PFSK-1 (cell line): ENCODE data around the gene TNS3.

Experiments used
- FOXP2 ChIP-seq: optimal IDR thresholded peaks from 2 replicates; pipeline ENCODE3; 2011; ENCODE audit warnings: borderline replicate concordance, control low read depth, inconsistent platforms; ENCODE audit not compliant: insufficient read depth; ENCODE audit errors: extremely low read length, extremely low read depth
- POLR2AphosphoS5 ChIP-seq: IDR thresholded peaks from 2 replicates; pipeline ENCODE4 v1.6.1; 2012; ENCODE audit warnings: low read depth, mild to moderate bottlenecking, control low read depth, low read length, moderate library complexity
- SIN3A ChIP-seq: IDR thresholded peaks from 2 replicates; pipeline ENCODE4 v1.6.1; 2012; ENCODE audit warnings: mild to moderate bottlenecking, low read length, moderate library complexity, borderline replicate concordance; ENCODE audit not compliant: insufficient read depth
- TAF1 ChIP-seq: IDR thresholded peaks from 2 replicates; pipeline ENCODE4 v1.6.1; 2012; ENCODE audit warnings: low read length, control low read depth, borderline replicate concordance; ENCODE audit not compliant: insufficient read depth
- TF ChIP-seq, protein P1 (sequence below), 2 experiments: IDR thresholded peaks; 2 replicates each; pipeline versions ENCODE4 v1.6.1 to v1.8.0; 2011 to 2012; ENCODE audit warnings: low read depth in 2 of 2, low read length in 2 of 2, control low read depth in 1 of 2, inconsistent platforms in 1 of 2, mild to moderate bottlenecking in 1 of 2, moderate library complexity in 1 of 2; ENCODE audit not compliant: insufficient read depth in 1 of 2

The TNS3 gene

DNA sequence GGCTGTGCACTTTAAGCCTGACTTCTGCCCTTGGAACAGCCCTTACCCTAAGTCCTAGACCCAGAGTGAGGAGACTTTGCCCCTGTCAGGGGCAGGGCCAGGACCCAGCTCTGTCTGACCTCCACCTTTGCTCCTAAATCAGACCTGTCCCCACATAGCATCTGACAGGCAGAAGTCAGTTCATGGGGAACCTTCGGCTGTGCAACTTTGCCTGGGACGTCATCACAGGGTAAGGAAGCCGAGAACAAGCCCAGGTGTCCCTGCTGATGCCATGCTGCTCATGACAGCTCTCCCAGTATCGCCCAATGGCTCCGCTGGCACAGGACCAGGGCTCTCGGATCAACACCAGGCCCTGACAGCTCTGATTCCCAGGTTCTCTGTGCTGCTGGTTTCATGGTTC lies 55.4 kb downstream of the TNS3 start:
- TF ChIP-seq SIN3A, result no peak
- TF ChIP-seq FOXP2, result no peak
- TF ChIP-seq POLR2AphosphoS5, result no peak
- no peak for TF ChIP-seq TAF1
- TF ChIP-seq, protein P1, sequence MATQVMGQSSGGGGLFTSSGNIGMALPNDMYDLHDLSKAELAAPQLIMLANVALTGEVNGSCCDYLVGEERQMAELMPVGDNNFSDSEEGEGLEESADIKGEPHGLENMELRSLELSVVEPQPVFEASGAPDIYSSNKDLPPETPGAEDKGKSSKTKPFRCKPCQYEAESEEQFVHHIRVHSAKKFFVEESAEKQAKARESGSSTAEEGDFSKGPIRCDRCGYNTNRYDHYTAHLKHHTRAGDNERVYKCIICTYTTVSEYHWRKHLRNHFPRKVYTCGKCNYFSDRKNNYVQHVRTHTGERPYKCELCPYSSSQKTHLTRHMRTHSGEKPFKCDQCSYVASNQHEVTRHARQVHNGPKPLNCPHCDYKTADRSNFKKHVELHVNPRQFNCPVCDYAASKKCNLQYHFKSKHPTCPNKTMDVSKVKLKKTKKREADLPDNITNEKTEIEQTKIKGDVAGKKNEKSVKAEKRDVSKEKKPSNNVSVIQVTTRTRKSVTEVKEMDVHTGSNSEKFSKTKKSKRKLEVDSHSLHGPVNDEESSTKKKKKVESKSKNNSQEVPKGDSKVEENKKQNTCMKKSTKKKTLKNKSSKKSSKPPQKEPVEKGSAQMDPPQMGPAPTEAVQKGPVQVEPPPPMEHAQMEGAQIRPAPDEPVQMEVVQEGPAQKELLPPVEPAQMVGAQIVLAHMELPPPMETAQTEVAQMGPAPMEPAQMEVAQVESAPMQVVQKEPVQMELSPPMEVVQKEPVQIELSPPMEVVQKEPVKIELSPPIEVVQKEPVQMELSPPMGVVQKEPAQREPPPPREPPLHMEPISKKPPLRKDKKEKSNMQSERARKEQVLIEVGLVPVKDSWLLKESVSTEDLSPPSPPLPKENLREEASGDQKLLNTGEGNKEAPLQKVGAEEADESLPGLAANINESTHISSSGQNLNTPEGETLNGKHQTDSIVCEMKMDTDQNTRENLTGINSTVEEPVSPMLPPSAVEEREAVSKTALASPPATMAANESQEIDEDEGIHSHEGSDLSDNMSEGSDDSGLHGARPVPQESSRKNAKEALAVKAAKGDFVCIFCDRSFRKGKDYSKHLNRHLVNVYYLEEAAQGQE (IDR thresholded peaks at IDR 0.05; ENCODE audit: insufficient read depth in 1 of 2, low read depth in 2 of 2, low read length in 2 of 2), result no peak

DNA sequence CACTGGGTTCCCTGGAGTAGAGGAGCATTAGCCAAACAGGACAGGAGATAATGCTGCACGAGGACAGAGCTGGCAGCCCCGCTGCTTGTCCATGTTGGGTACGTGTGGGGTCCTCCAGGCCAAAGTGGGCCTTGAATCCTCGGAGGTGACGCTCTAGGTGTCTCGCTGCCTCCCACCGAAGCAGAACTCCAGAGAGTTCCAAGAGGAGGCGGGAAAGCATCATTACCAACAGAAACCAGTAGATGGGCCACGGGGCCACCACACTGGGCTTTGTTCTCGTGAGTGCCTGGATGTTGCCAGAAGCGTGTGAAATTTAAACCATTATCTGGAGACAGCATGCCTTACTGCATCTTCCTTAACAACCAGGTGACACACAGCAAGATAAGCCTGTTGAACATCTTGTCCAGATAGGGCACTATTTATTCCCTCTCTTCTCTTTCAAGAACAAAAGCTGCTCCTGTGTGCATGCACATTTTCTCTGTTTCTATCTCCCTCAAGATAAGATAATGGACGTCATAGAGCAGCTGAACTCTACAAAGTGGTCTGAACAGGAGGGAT lies 56.8 kb downstream of the TNS3 start:
- TF ChIP-seq SIN3A, result no peak
- TF ChIP-seq, protein P1 (IDR thresholded peaks at IDR 0.05; ENCODE audit: insufficient read depth in 1 of 2, low read depth in 2 of 2, low read length in 2 of 2), result no peak
- TF ChIP-seq FOXP2, result no peak
- TF ChIP-seq POLR2AphosphoS5, result no peak
- no peak for TF ChIP-seq TAF1

DNA sequence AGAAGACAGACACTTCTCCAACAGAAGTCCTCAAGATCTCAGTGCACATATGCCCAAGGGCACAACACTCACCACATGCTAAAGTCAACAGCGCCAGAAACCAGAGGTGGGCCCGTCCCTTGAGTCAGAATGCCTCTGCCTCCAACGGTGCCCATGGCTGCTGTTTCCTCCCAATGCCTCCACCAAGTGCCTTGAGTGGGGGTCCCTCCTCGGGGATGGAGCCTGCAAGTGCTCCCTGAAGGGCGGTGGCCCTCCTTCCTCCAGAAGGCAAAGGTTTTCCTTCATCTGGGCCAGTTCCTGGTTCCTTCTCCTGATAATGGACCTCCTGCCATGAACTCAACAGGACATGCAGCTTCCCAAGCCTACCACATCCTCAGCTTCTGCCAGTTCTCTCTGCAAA lies 58.5 kb downstream of the TNS3 start:
- TF ChIP-seq SIN3A, result no peak
- TF ChIP-seq TAF1, result no peak
- TF ChIP-seq, protein P1 (IDR thresholded peaks at IDR 0.05; ENCODE audit: insufficient read depth in 1 of 2, low read depth in 2 of 2, low read length in 2 of 2), result no peak
- TF ChIP-seq POLR2AphosphoS5, result no peak
- no peak for TF ChIP-seq FOXP2

DNA sequence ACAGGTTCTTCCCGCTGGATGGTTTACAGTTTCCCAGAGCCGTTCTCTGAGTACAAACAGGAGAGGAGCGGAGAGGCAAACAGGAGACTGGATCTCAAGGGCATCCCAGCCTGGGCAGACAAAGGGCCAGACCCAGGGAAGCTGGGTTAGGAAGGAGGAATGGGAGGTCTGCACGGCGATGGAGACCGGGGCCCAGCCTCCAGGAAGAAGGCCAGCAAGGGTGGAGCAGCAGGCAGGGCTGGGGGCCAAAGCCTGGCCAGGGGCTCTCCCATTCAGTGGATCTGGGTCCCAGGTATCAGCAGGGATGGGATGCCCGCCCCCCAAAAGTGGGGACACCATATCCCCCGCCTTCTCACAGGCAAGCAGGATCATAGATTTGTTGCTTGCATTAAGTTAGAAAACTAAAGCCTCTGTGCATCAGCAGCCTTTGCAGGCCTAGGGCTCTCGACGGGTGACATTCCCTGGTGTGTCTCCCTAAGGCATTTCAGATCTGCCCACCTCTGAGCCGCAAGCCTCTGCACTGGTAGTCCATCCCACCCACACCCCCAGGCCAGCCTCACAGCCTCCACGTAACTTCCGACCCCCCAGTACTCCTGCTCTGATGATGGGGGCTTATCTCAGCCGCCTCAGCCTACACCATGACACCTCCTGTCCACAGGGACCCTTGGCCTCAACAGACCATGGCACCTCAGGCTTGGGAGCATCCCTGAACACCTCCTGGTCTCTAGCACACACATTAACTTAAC lies 59.9 kb downstream of the TNS3 start:
- TF ChIP-seq POLR2AphosphoS5, result no peak
- TF ChIP-seq TAF1, result no peak
- TF ChIP-seq FOXP2, result no peak
- no peak for TF ChIP-seq SIN3A
- TF ChIP-seq, protein P1 (IDR thresholded peaks at IDR 0.05; ENCODE audit: insufficient read depth in 1 of 2, low read depth in 2 of 2, low read length in 2 of 2), result no peak
